Muscle of arm (tissue), 14 donors: Measurements from ENCODE around the gene HFE. TPM values are rescaled to one million over a fixed set of nuclear protein-coding genes. Genes with fewer than 3 reads are reported as not detected.
A peak's percentile ranks its signal among the peaks of the same experiment; 100 is the strongest.
"Not testable (repeated sequence)": the region's sequence is repeated elsewhere in the genome, so short reads cannot be mapped to it uniquely, and the experiment has no call there.

Experiments
- DNase-seq: peaks from one replicate; pipeline ENCODE4 v3.0.0-alpha.2; 2013
- long read RNA-seq, 11 donors: transcript quantifications; one replicate each; lab custom pipeline, GENCODE V29; 2026
- polyA plus RNA-seq, 12 donors: library from polyadenylated mRNA; unstranded; fragments of 120-200 nt; gene quantifications; one replicate each; pipeline ENCODE4 v1.2.1, GENCODE V29; 2013; ENCODE audit not compliant: insufficient read length in 12 of 12

HFE gene, protein sequence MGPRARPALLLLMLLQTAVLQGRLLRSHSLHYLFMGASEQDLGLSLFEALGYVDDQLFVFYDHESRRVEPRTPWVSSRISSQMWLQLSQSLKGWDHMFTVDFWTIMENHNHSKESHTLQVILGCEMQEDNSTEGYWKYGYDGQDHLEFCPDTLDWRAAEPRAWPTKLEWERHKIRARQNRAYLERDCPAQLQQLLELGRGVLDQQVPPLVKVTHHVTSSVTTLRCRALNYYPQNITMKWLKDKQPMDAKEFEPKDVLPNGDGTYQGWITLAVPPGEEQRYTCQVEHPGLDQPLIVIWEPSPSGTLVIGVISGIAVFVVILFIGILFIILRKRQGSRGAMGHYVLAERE
- polyA plus RNA-seq = 10 to 100 TPM in 1 of 12 donors, 1 to 10 TPM in 10, not detected in 1; 3.4 to 16.9 (median 5.0) TPM
- long read RNA-seq, donor 1 = 0 reads
- long read RNA-seq, donor 2, full-length matches to known transcripts = 1 of 1 reads
- long read RNA-seq, donor 2, partial matches to known transcripts = 0 of 1 reads
- long read RNA-seq, donor 2, other reads (novel, unspliced or antisense) = 0 of 1 reads
- long read RNA-seq, donor 3, full-length matches to known transcripts = 1 of 1 reads
- long read RNA-seq, donor 3, partial matches to known transcripts = 0 of 1 reads
- long read RNA-seq, donor 3, other reads (novel, unspliced or antisense) = 0 of 1 reads
- long read RNA-seq, donor 4 = 0 reads
- long read RNA-seq, donor 5 = 0 reads
- long read RNA-seq, donor 6, full-length matches to known transcripts = 1 of 1 reads
- long read RNA-seq, donor 6, partial matches to known transcripts = 0 of 1 reads
- long read RNA-seq, donor 6, other reads (novel, unspliced or antisense) = 0 of 1 reads
- long read RNA-seq, donor 7 = 0 reads
- long read RNA-seq, donor 8, full-length matches to known transcripts = 1 of 1 reads
- long read RNA-seq, donor 8, partial matches to known transcripts = 0 of 1 reads
- long read RNA-seq, donor 8, other reads (novel, unspliced or antisense) = 0 of 1 reads
- long read RNA-seq, donor 9 = 0 reads
- long read RNA-seq, donor 10, full-length matches to known transcripts = 1 of 1 reads
- long read RNA-seq, donor 10, partial matches to known transcripts = 0 of 1 reads
- long read RNA-seq, donor 10, other reads (novel, unspliced or antisense) = 0 of 1 reads
- long read RNA-seq, donor 11, full-length matches to known transcripts = 1 of 1 reads
- long read RNA-seq, donor 11, partial matches to known transcripts = 0 of 1 reads
- long read RNA-seq, donor 11, other reads (novel, unspliced or antisense) = 0 of 1 reads

DNA sequence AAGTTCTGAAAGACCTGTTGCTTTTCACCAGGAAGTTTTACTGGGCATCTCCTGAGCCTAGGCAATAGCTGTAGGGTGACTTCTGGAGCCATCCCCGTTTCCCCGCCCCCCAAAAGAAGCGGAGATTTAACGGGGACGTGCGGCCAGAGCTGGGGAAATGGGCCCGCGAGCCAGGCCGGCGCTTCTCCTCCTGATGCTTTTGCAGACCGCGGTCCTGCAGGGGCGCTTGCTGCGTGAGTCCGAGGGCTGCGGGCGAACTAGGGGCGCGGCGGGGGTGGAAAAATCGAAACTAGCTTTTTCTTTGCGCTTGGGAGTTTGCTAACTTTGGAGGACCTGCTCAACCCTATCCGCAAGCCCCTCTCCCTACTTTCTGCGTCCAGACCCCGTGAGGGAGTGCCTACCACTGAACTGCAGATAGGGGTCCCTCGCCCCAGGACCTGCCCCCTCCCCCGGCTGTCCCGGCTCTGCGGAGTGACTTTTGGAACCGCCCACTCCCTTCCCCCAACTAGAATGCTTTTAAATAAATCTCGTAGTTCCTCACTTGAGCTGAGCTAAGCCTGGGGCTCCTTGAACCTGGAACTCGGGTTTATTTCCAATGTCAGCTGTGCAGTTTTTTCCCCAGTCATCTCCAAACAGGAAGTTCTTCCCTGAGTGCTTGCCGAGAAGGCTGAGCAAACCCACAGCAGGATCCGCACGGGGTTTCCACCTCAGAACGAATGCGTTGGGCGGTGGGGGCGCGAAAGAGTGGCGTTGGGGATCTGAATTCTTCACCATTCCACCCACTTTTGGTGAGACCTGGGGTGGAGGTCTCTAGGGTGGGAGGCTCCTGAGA is at the start of gene HFE:
Gene HFE (plus strand): TSS at position 146 of the 832 bp plus-strand sequence. CDS start 12 bp downstream, at position 158.
- DNase-seq = peak; percentile 86

DNA sequence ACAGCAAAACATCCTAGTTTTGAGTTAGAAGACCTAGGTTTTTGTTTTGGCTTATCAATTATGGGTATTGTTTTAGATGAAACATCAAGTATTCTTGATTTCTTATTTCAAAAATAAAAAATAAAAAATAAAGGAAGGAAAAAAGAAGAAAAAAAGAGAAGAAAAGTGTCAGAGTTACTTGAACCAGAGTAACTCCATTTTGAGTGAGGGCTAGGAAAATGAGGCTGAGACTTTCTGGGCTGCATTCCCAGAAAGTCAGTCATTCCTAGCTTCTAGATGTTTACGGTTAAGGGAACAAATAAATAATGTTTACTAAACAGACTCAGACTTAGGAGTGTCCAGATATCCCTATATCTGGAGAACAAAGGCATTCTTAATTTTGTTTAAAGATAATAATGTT is 45.3 kb upstream of the HFE start:
- no peak for DNase-seq

DNA sequence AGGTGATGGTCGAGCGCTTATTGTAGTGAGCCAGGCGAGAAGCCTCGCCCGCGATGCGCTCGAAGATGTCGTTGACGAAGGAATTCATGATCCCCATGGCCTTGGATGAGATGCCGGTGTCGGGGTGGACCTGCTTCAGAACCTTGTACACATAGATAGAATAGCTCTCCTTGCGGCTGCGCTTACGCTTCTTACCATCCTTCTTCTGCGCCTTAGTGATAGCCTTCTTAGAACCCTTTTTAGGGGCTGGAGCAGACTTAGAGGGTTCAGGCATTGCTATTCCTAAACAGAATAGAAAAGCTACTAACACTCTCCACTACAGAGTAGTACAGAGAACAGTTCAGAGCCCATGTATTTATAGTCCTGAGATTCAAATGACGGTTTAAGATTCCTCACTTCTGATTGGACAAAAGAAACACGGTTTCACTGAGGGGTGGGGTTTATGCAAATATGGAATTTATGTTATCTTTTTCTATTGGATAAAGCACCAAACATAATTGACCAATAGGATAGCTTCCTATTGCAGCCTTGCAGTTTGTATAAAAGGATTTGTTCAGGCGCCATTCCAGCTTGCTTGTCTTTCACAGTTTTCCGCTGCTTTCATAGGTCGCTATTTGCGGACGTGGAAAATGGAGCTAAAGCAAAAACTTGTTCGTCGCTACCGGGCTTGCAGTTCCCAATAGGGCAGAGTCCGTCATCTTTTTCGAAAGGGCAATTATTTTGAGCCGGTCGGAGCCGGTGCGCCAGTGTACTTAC is 43.7 kb upstream of the HFE start:
- DNase-seq = peak; percentile 97

DNA sequence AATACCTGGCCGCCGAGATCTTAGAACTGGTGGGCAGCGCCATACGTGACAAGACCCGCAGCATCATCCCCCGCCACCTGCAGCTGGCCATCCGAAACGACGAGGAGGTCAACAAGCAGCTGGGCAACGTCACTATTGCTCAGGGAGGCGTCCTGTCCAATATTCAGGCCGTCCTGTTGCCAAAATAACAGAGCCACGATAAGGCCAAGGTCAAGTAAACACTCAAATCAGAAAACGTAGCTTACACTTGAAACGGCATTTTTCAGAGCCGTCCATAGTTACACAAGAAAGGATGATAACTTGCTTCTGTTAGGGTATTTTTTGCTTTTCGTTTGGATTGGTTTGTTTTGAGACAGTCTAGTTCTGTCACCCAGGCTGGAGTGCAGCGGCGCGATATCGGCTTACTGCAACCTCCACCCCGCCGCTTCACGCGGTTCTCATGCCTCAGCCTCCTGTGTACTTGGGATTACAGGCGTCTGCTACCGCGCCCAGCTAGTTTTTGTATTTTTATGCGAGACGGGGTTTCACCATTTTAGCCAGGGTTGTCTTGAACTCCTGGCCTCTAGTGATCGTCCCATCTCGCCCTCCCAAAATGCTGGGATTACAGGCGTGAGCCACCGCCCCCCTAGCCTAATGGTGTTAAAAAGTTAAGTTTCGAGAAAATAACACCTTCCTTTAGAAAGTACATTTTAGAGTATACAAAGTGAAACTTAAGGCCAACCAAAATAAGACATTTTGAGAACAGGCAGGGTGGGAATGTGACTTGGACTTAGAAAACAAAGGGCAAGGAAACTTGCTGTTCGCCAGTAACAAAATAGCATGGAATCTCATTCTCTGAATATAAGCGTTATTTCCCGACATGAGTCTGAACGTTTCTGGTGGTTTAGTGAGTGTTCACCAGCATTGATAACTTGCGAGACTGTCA is 42.8 kb upstream of the HFE start:
- no peak for DNase-seq

DNA sequence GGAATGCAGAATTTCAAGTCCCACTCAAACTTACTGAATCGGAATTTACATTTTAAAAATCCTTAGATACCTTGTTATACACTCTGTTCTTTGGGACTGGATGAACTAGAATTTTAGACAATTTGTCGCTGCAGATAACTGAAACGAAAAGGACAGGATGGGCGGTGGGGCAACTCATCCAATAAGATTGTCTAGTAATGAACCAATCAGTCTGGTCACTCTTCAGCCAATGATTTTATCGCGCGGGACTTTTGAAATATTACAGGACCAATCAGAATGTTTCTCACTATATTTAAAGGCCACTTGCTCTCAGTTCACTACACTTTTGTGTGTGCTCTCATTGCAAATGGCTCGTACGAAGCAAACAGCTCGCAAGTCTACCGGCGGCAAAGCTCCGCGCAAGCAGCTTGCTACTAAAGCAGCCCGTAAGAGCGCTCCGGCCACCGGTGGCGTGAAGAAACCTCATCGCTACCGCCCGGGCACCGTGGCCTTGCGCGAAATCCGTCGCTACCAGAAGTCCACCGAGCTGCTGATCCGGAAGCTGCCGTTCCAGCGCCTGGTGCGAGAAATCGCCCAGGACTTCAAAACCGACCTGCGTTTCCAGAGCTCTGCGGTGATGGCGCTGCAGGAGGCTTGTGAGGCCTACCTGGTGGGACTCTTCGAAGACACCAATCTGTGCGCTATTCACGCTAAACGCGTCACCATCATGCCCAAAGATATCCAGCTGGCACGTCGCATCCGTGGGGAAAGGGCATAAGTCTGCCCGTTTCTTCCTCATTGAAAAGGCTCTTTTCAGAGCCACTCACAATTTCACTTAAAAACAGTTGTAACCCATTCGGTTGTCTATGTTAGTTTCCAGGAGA is 41.9 kb upstream of the HFE start:
- DNase-seq = peak; percentile 94

DNA sequence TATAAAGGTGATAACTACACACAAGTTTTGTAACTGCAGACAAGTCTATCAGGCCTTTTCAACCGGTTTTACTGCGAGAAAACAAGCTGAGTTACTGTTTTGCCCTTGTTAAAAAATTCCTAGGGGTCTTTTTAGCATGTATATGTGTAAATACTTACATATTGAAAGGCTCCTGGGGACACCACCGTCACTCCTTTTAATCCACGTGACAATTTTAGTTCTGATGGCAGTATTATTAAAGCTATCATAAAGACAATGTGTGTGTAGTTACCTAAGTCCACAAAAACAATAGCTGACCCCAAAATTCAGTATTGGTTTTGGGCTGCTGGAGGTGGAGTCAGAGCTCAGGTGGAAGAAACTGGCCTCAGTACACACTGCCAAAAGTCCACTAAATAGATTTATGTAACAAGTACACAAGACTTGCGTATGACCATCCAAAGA is 41.3 kb upstream of the HFE start:
- no peak for DNase-seq

DNA sequence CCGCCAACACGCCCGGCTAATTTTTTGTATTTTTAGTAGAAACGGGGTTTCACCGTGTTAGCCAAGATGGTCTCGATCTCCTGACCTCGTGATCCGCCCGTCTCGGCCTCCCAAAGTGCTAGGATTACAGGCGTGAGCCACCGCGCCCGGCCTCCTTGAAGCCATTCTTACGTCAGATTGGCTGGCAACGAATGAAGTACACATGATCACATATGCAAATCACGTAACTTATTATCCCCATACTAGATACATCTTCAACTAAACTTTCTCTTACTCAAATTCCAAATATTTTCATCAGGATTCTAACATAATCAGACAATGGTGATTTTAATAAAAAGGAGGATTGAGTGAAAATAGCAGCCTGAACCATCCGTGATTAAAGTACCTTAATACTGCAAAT is 39.9 kb upstream of the HFE start:
- DNase-seq = not testable (repeated sequence)

DNA sequence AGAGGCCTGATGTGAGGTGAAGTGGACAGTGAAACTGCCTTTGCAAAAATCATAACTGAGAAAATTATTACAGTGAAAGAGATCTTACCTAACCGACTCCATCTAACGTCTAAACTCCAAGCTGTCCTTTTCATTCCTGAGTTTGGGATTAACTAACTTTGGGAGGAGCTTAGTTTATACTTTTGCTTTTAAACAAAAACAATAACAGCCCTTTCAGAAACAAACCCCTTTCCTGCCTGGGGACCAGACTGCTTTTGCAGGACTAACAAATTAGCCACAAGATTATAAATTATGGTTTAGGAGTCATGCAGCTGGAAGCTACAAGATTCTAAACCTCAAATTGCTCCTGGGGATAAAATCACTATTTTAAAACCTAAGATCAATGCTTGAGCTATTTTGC is 38.6 kb upstream of the HFE start:
- no peak for DNase-seq

DNA sequence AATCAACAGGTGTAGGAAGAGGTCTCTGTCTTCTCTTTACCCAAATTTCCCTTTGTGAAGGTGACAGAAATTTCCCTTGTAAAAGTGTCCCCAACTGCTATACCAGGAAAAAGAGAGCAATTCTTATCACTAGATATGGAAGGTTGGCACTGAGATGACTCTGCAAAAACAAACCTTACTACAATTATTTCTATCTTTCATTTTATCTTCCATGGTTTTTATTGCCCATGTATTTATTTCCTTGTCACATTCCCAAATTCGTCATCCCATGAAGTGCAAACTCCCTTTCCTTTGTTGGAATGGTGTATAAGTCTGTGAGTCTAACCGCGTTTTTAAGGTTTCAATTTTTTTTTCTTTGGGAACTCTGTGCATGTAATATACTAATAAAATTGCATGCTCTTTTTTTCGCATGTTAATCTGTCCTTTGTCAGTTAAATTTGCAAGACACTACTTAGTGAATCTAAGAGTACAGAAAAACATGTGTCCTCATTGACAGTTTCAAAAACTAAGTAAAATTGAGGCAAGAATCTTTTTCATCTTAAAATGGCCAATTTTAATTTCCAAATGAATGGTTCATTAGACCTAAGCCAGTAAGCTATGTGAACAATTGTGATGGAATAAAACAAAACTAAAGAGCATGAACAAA is 35.4 kb upstream of the HFE start:
- no peak for DNase-seq

DNA sequence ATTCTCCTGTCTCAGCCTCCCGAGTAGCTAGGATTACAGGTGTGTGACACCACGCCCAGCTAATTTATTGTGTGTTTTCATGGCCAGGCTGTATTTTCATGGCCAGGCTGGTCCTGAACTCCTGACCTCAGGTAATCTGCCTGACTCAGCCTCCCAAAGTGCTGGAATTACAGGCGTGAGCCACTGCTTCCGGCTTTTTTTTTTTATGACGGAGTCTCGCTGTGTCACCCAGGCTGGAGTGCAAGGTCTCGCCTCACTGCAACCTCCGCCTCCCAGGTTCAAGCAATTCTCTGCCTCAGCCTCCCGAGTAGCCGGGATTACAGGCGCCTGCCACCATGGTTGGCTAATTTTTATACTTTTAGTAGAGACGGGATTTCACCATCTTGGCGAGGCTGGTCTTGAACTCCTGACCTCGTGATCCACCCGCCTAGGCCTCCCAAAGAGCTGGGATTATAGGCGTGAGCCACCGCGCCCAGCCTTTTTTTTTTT is 34.4 kb upstream of the HFE start:
- DNase-seq = not testable (repeated sequence)

DNA sequence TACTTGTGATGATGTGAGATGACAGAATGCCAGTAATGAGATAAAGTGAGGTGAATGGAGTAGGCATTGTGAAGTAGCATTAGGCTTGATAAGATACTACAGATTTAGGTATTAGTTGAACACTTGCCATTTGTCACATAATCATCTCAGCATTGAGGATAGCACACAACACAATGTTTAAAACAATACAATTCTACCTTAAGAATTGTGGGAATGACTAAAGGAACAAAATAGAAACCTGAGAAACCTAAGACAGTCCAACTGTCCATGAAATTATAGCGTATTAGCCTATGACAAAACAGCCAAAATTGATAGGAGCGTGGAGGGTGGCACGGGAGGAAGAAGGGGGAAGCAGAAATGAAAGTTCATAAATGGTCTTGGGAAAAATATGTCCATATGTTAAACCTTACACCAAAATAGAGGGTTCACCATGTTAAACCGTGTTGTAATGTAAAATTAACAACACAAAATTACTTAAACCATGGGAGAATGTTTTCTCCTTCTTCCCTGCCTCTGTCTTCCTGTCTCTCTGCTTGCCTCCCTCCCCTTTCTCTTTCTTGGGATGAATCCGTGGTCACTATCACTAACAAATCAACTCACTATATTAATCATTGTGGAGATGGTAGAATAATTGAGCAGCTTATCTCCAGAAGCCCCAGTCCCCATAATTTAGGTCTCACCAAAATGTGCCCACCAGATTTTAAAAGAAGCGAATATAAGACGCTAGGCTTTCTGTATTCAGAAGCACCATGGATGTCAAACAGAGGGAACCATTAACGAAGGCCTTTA is 33.0 kb upstream of the HFE start:
- DNase-seq = peak; percentile 54

DNA sequence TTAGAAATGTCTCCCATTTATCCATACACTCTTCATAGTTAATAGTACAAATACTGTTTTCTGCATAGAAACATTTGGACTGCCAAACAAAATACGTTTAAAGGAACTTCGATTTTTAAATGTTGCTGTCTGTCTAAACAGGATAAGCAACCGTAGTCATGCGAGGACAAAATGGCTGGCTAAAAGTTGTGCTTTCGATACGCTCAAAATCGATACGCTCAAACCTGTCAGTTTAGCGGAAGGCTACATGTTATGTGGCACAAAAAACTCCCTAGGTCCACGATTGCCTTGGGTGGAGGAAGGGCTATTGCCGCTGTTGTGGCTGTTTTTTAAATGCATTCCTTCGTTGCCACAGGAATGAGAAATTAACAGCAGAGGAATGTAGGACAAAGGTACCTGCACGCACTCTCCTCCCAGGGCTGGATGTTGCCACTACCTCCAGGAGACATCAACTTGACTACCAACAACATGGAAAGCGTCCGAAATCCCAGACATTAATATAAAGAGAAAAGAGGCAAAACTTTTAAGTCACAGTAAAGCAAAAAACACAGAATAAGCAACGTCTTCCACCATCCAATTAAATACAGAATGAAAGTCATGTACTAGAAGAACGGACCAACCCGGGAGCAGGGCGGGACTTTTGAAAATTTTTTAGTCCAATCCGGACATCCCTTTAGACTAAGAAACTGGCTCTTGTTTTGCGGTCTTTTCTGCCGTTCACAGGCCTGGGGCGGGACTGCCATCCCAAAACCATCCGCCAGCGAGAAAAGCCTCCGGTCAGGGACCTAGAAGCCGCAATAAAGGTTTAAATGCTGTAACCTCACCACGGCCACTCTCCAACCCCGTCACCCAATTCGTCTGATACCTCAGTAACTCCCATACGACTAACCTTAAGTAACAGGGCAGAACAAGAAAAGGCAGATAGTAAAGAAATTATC is 32.2 kb upstream of the HFE start:
- peak; percentile 95 for DNase-seq

DNA sequence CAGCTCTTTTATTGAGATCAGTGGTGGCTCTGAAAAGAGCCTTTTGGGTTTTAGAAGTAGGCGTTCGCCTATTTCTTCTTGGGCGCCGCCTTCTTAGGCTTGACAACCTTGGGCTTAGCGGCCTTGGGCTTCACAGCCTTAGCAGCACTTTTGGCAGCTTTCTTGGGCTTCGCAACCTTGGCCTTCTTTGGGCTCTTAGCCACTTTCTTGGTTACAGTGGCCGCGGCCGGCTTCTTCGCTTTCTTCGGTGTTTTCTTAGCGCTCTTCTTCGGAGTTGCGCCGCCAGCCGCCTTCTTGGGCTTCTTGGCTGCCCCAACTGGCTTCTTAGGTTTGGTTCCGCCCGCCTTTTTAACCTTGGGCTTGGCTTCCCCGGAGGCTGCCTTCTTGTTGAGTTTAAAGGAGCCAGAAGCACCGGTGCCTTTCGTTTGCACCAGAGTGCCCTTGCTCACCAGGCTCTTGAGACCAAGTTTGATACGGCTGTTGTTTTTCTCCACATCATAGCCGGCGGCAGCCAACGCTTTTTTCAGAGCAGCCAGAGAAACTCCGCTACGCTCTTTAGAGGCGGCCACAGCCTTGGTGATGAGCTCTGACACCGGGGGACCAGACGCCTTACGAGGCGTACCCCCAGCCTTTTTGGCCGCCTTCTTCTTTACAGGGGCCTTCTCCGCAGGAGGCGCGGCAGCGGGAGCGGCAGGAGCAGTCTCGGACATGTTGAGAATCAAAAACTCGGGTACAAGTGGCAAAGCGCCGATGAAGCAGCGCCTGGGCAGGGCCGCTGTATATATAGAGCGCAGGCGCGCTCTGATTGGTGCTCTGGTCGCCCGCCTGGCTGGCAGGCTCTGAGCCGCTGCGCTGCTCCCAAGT is 31.3 kb upstream of the HFE start:
- peak; percentile 95 for DNase-seq
